GM12878 (cell line): Measurements from ENCODE around the gene ASB7. TPM values are rescaled to one million over a fixed set of nuclear protein-coding genes. Genes with fewer than 3 reads are reported as not detected.

ENCODE experiments used
- ATAC-seq: fragments of 200-7000 bp; cut with Tn5 transposase; 3 replicates; pipeline ENCODE4 v1.9.1; 2020; ENCODE audit warnings: mild to moderate bottlenecking, moderate library complexity
- BruUV-seq: library from RNA; stranded (reverse); fragments of 400-500 nt; replicated peaks from 2 replicates; lab custom pipeline; 2021; lab: Mats Ljungman, UMichigan
- CTCF ChIA-PET: fragments of 300-600 bp; sonication (Branson Sonifier 250); formaldehyde crosslinking; extraction: SDS; loops from one replicate; lab custom pipeline; 2021; ENCODE audit warnings: inconsistent platforms; lab: Yijun Ruan, JAX
- POLR2A ChIA-PET: fragments of 350-600 bp; formaldehyde crosslinking; extraction: SDS; loops from one replicate; lab custom pipeline; 2021; ENCODE audit warnings: inconsistent platforms; lab: Charles Lee
- RAD21 ChIA-PET: fragments of 300-600 bp; sonication (Branson Sonifier 250); formaldehyde crosslinking; loops from one replicate; lab custom pipeline; 2023; ENCODE audit warnings: antibody characterized with exemption; ENCODE audit not compliant: unreplicated experiment; lab: Charles Lee
- SMC1A ChIA-PET: fragments of 300-600 bp; sonication (Branson Sonifier 250); formaldehyde crosslinking; loops from one replicate; lab custom pipeline; 2023; ENCODE audit not compliant: unreplicated experiment, uncharacterized antibody; lab: Charles Lee
- DNase-seq: peaks from one replicate; pipeline ENCODE4 v3.0.0-alpha.2; 2011; ENCODE audit warnings: low read depth, low spot score
- FAIRE-seq: peaks from 3 replicates; lab custom pipeline; 2011; peaks lifted over from hg19 to GRCh38; lab: Jason Lieb, UNC
- H2AFZ ChIP-seq: 2 replicates; pipeline ENCODE4 v1.6.0; 2011; ENCODE audit warnings: low read depth, low read length, control low read depth; ENCODE audit not compliant: control insufficient read depth
- H3K27ac ChIP-seq: 2 replicates; pipeline ENCODE4 v1.5.1; 2011; ENCODE audit warnings: control low read depth; ENCODE audit not compliant: control insufficient read depth, insufficient read depth
- H3K27me3 ChIP-seq, 2 experiments: replicated peaks in 1 of 2; 2 replicates each; pipeline versions ENCODE4 v1.6.0 to v1.6.1; 2011; ENCODE audit warnings: low read length in 1 of 2; ENCODE audit not compliant: control insufficient read depth in 2 of 2, insufficient read depth in 2 of 2
- H3K36me3 ChIP-seq, 2 experiments: 2 replicates each; pipeline ENCODE4 v1.5.1; 2011; ENCODE audit warnings: low read length in 1 of 2; ENCODE audit not compliant: control insufficient read depth in 2 of 2, insufficient read depth in 2 of 2
- H3K4me1 ChIP-seq: 2 replicates; pipeline ENCODE4 v1.6.1; 2011; ENCODE audit warnings: mild to moderate bottlenecking, low read length, moderate library complexity, mixed read lengths; ENCODE audit not compliant: control insufficient read depth, insufficient read depth
- H3K4me2 ChIP-seq: 2 replicates; pipeline ENCODE4 v1.6.0; 2011; ENCODE audit warnings: control low read depth; ENCODE audit not compliant: control insufficient read depth, insufficient read depth
- H3K4me3 ChIP-seq: fragments of 200-600 bp; sonication (generic); 2 replicates; pipeline ENCODE4 v1.5.1; 2016
- H3K79me2 ChIP-seq: 2 replicates; pipeline ENCODE4 v1.6.0; 2011; ENCODE audit warnings: low read length; ENCODE audit not compliant: control insufficient read depth, insufficient read depth
- H3K9ac ChIP-seq: 2 replicates; pipeline ENCODE4 v1.8.0; 2011; ENCODE audit warnings: low read length, control low read depth, mixed read lengths; ENCODE audit not compliant: control insufficient read depth, insufficient read depth
- H3K9me3 ChIP-seq: replicated peaks from 3 replicates; pipeline ENCODE4 v1.5.1; 2011; ENCODE audit warnings: mild to moderate bottlenecking, low read length; ENCODE audit not compliant: control insufficient read depth, insufficient read depth
- H4K20me1 ChIP-seq: 2 replicates; pipeline ENCODE4 v1.6.0; 2011; ENCODE audit not compliant: control insufficient read depth, insufficient read depth
- ASH2L ChIP-seq: fragments of 300-600, 200-600 bp; sonication (generic); IDR thresholded peaks from 2 replicates; pipeline ENCODE4 v1.6.1; 2017; ENCODE audit warnings: low read depth, mild to moderate bottlenecking, borderline replicate concordance
- ESRRA ChIP-seq: IDR thresholded peaks from 2 replicates; pipeline ENCODE4 v1.6.1; 2012; ENCODE audit warnings: mild to moderate bottlenecking, low read length, improper control_type of control experiment
- GABPA ChIP-seq: IDR thresholded peaks from 2 replicates; pipeline ENCODE4 v1.6.1; 2014; ENCODE audit warnings: antibody characterized with exemption, low read depth, mild to moderate bottlenecking, inconsistent platforms
- HDGF ChIP-seq: fragments of 450-650 bp; IDR thresholded peaks from 2 replicates; pipeline ENCODE4 v1.6.1; 2016; ENCODE audit warnings: antibody characterized with exemption
- IRF4 ChIP-seq: IDR thresholded peaks from 2 replicates; pipeline ENCODE4 v1.6.1; 2011; ENCODE audit warnings: low read depth, low read length
- NKRF ChIP-seq: fragments of 450-650 bp; conservative IDR thresholded peaks from 2 replicates; pipeline ENCODE4 v1.6.1; 2017; ENCODE audit warnings: mild to moderate bottlenecking, moderate library complexity
- POLR2AphosphoS5 ChIP-seq: IDR thresholded peaks from 2 replicates; pipeline ENCODE4 v1.6.1; 2011; ENCODE audit warnings: mild to moderate bottlenecking, low read length, inconsistent platforms
- RBBP5 ChIP-seq: fragments of 200-600 bp; sonication (generic); conservative IDR thresholded peaks from 2 replicates; pipeline ENCODE4 v1.6.1; 2016
- SREBF2 ChIP-seq: IDR thresholded peaks from 2 replicates; pipeline ENCODE4 v1.6.1; 2012; ENCODE audit warnings: mild to moderate bottlenecking, low read length
- STAT1 ChIP-seq: fragments of 450-650 bp; conservative IDR thresholded peaks from 2 replicates; pipeline ENCODE4 v1.6.1; 2014; ENCODE audit warnings: antibody characterized with exemption, mild to moderate bottlenecking
- TBL1XR1 ChIP-seq: IDR thresholded peaks from 2 replicates; pipeline ENCODE4 v1.6.1; 2012; ENCODE audit warnings: low read depth, low read length, improper control_type of control experiment
- ZNF592 ChIP-seq: fragments of 450-650 bp; IDR thresholded peaks from 2 replicates; pipeline ENCODE4 v1.6.1; 2017; ENCODE audit warnings: mild to moderate bottlenecking, moderate library complexity
- WGBS: methylation state at CpG from one replicate; pipeline ENCODE4 v1.1.6; 2016; ENCODE audit warnings: low lambda C conversion rate; ENCODE audit not compliant: insufficient replicate concordance, insufficient coverage; ENCODE audit errors: missing lambda C conversion rate; 5-methylcytosine and 5-hydroxymethylcytosine counted together
- in situ Hi-C: fragments of 300-500 bp; cut with MboI; formaldehyde crosslinking; loops from 9 replicates; pipeline ENCODE4 v1.14.3; 2018; ENCODE audit warnings: mixed read lengths
- intact Hi-C: fragments of 100-400 bp; cut with micrococcal nuclease; formaldehyde crosslinking; loops from one replicate; pipeline ENCODE4 v1.14.2; 2022; ENCODE audit not compliant: unreplicated experiment
- polyA plus RNA-seq, 11 experiments: library from polyadenylated mRNA; depleted of rRNA in 4 of 11; unstranded in 6 of 11; stranded (reverse) in 5 of 11; fragments of >200 nt; fragmentation: Nextera tagmentation in 4 of 11; fragmentation: Illumina TruSeq in 1 of 11; extraction: Ambion mirVana in 4 of 11; extraction: Trizol in 1 of 11; gene quantifications; 1 replicate in 1 of 11; 2 replicates in 10 of 11; pipeline versions ENCODE4 v1.2.1 to v1.2.3, GENCODE V29; 2011 to 2016; ENCODE audit warnings: inconsistent platforms in 2 of 11, missing spikeins in 2 of 11, low read depth in 1 of 11
- total RNA-seq, 4 experiments: library from RNA; depleted of rRNA in 3 of 4; stranded (reverse); fragments of >200 nt in 3 of 4; fragmentation: Illumina TruSeq in 1 of 4; extraction: Trizol in 1 of 4; gene quantifications; 2 replicates each; pipeline versions ENCODE4 v1.2.1 to v1.2.3, GENCODE V29; 2013 to 2021

Gene ASB7
- total and polyA plus RNA-seq, 10 of the 15 experiments (the other 5 are each of a cell fraction or from before 2014, with no cell fraction given): 2.7 to 13.9 (median 8.6) TPM

GRCh38 chr15:100689131-100689899 is 86.9 kb downstream of the ASB7 start:
- H3K4me3 ChIP-seq: no peak overlapping the region
- CTCF ChIA-PET: no interaction called here
- WGBS: 39% methylated on average over 11 of the region's 11 CpGs
- in situ Hi-C loops (no loop called here), intact Hi-C loops (no loop called here)
- H3K27me3 ChIP-seq: no peaks in the 10 kb centered on the region; a peak in 1 of 4 replicates
- peaks cover 3% of the 10 kb centered on the region; the same call in 1 of the 2 replicates for H3K4me1 ChIP-seq
- FAIRE-seq: no peak
- POLR2A ChIA-PET: no interaction called here
- TF ChIP-seq POLR2AphosphoS5 (no peak), ESRRA (no peak), ZNF592 (no peak), STAT1 (no peak), NKRF (no peak), SREBF2 (no peak), IRF4 (no peak), HDGF (no peak), GABPA (no peak), TBL1XR1 (no peak), ASH2L (no peak), RBBP5 (no peak)
- H3K9me3 ChIP-seq: no peaks in the 10 kb centered on the region; the same call in 2 of the 3 replicates
- no peak overlapping the region for H3K27ac ChIP-seq
- H2AFZ ChIP-seq: no peak overlapping the region
- H3K36me3 ChIP-seq: no peaks in the 10 kb centered on the region
- SMC1A ChIA-PET: no interaction called here
- no peaks in the 10 kb centered on the region for H4K20me1 ChIP-seq
- H3K79me2 ChIP-seq: no peaks in the 10 kb centered on the region
- no peak for DNase-seq
- no peak overlapping the region for H3K4me2 ChIP-seq
- ATAC-seq: no peak
- no peak overlapping the region for H3K9ac ChIP-seq
- RAD21 ChIA-PET: no interaction called here
- BruUV-seq: no TSS peak
